Hepatocyte (in vitro differentiated cells): ENCODE results near the gene ZRSR2.
"Not testable (repeated sequence)": the region's sequence is repeated elsewhere in the genome, so short reads cannot be mapped to it uniquely, and the experiment has no call there.

Source experiments
- EZH2 ChIP-seq: fragments of 200-600 bp; sonication (generic); IDR thresholded peaks from 2 replicates; pipeline ENCODE4 v1.6.1; 2016; ENCODE audit warnings: antibody characterized with exemption, mild to moderate bottlenecking, borderline replicate concordance
- TF ChIP-seq, protein P1 (sequence below): fragments of 200-600 bp; sonication (generic); IDR thresholded peaks from 2 replicates; pipeline ENCODE4 v1.5.1; 2016; ENCODE audit warnings: antibody characterized with exemption, mild to moderate bottlenecking; ENCODE audit not compliant: poor library complexity

DNA sequence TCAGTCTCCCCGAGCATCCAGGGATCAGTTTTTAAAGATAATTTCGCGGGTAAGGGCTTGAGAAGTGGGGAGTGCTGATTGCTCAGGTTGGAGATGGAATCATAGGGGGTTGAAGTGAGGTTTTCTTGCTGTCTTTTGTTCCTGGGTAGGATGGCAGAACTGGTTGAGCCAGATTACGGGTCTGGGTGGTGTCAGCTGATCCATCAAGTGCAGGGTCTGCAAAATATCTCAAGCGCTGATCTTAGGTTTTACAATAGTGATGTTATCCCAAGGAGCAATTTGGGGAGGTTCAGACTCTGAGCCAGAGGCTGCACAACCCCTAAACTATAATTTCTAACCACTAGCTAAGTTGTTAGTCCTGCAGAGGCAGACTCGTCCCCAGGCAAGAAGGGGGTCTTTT lies 43.6 kb upstream of the ZRSR2 start:
- TF ChIP-seq, protein P1, sequence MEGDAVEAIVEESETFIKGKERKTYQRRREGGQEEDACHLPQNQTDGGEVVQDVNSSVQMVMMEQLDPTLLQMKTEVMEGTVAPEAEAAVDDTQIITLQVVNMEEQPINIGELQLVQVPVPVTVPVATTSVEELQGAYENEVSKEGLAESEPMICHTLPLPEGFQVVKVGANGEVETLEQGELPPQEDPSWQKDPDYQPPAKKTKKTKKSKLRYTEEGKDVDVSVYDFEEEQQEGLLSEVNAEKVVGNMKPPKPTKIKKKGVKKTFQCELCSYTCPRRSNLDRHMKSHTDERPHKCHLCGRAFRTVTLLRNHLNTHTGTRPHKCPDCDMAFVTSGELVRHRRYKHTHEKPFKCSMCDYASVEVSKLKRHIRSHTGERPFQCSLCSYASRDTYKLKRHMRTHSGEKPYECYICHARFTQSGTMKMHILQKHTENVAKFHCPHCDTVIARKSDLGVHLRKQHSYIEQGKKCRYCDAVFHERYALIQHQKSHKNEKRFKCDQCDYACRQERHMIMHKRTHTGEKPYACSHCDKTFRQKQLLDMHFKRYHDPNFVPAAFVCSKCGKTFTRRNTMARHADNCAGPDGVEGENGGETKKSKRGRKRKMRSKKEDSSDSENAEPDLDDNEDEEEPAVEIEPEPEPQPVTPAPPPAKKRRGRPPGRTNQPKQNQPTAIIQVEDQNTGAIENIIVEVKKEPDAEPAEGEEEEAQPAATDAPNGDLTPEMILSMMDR: not testable (repeated sequence)
- not testable (repeated sequence) for TF ChIP-seq EZH2
